Liver (tissue), 3 donors: ENCODE measurements around the gene OPRL1.

Experiments used
- EGR1 ChIP-seq, 2 donors: IDR thresholded peaks; 2 replicates each; pipeline ENCODE4 v1.6.1; 2016 to 2018; ENCODE audit warnings: antibody characterized with exemption in 2 of 2, low read depth in 2 of 2
- GABPA ChIP-seq, 2 donors: IDR thresholded peaks in 1 of 2; conservative IDR thresholded peaks in 1 of 2; 2 replicates each; pipeline ENCODE4 v1.6.1; 2016; ENCODE audit warnings: antibody characterized with exemption in 2 of 2, mild to moderate bottlenecking in 1 of 2, moderate library complexity in 1 of 2
- HNF4G ChIP-seq: IDR thresholded peaks from 2 replicates; pipeline ENCODE4 v1.6.1; 2016; ENCODE audit warnings: antibody characterized with exemption
- JUND ChIP-seq, 2 donors: IDR thresholded peaks; 2 replicates each; pipeline ENCODE4 v1.6.1; 2016; ENCODE audit warnings: antibody characterized with exemption in 2 of 2
- RXRA ChIP-seq, 2 donors: IDR thresholded peaks; 2 replicates each; pipeline ENCODE4 v1.6.1; 2017 to 2018; ENCODE audit warnings: antibody characterized with exemption in 2 of 2, mild to moderate bottlenecking in 1 of 2
- SP1 ChIP-seq: IDR thresholded peaks from 2 replicates; pipeline ENCODE4 v1.6.1; 2018; ENCODE audit warnings: antibody characterized with exemption, mild to moderate bottlenecking
- TAF1 ChIP-seq: conservative IDR thresholded peaks from 2 replicates; pipeline ENCODE4 v1.6.1; 2016; ENCODE audit warnings: antibody characterized with exemption, mild to moderate bottlenecking
- ZBTB33 ChIP-seq: IDR thresholded peaks from 2 replicates; pipeline ENCODE4 v1.6.1; 2016; ENCODE audit warnings: antibody characterized with exemption
- TF ChIP-seq, protein P1 (sequence below): fragments of 150-350 bp; IDR thresholded peaks from 2 replicates; pipeline ENCODE4 v1.5.1; 2017; ENCODE audit warnings: improper control_type of control experiment, low read depth, low read length; ENCODE audit not compliant: missing input control
- donor health status: healthy.
- donor health status: healthy.

GRCh38 chr20:64098471-64099013, 18.7 kb downstream of the OPRL1 start:
- TF ChIP-seq, protein P1, sequence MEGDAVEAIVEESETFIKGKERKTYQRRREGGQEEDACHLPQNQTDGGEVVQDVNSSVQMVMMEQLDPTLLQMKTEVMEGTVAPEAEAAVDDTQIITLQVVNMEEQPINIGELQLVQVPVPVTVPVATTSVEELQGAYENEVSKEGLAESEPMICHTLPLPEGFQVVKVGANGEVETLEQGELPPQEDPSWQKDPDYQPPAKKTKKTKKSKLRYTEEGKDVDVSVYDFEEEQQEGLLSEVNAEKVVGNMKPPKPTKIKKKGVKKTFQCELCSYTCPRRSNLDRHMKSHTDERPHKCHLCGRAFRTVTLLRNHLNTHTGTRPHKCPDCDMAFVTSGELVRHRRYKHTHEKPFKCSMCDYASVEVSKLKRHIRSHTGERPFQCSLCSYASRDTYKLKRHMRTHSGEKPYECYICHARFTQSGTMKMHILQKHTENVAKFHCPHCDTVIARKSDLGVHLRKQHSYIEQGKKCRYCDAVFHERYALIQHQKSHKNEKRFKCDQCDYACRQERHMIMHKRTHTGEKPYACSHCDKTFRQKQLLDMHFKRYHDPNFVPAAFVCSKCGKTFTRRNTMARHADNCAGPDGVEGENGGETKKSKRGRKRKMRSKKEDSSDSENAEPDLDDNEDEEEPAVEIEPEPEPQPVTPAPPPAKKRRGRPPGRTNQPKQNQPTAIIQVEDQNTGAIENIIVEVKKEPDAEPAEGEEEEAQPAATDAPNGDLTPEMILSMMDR: no peak
- no peak for TF ChIP-seq JUND (IDR thresholded peaks at IDR 0.05)
- TF ChIP-seq TAF1: no peak
- TF ChIP-seq GABPA (IDR thresholded peaks at IDR 0.05 in 1 of 2, conservative IDR thresholded peaks at IDR 0.05 in 1 of 2): no peak
- TF ChIP-seq SP1: no peak
- TF ChIP-seq ZBTB33: no peak
- TF ChIP-seq HNF4G: no peak
- TF ChIP-seq RXRA (IDR thresholded peaks at IDR 0.05): no peak
- no peak for TF ChIP-seq EGR1 (IDR thresholded peaks at IDR 0.05; ENCODE audit: low read depth in 2 of 2)
